Activated CD8-positive, alpha-beta memory T cell treated with anti-CD3 and anti-CD28 coated beads for 4 hours (primary cell): ENCODE data around the gene PIANP.
A peak's percentile ranks its signal among the peaks of the same experiment; 100 is the strongest.

Source experiments
- DNase-seq, 2 donors: peaks; one replicate each; pipeline ENCODE4 v3.0.0-alpha.2; 2020; ENCODE audit warnings: low read depth in 2 of 2

Gene PIANP

GRCh38 chr12:6667559-6668210 is 32.9 kb downstream of the PIANP start:
- no peak for DNase-seq

- DNase-seq, result no peak
Observed at GRCh38 chr12:6666211-6666610, 34.4 kb downstream of the PIANP start.

DNA sequence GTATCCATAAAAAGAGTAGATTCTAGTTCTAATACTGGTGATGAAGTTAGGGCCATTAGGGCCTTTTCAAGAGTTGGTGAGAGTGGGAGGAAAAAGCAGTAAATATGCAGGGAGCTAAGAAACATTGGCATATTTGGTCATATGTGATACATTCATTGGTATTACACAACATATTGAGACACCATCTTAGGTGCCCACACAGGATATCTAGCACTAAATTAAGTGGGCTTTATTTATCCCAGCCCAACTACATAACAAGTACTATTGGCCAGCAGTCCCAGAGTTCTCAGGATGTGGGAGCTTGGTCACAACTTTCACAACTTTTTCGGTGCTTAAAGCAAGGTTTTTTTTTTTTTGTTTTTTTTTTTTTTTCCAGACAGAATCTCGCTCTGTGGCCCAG is 35.7 kb downstream of the PIANP start:
- DNase-seq, result no peak

GRCh38 chr12:6662906-6663742 is 37.5 kb downstream of the PIANP start, which contains the start of gene ING4:
ING4 (minus strand) TSS chr12:6663119; CDS start chr12:6663101, 18 bp downstream.
- peak; percentile 92 to 97 for DNase-seq

DNA sequence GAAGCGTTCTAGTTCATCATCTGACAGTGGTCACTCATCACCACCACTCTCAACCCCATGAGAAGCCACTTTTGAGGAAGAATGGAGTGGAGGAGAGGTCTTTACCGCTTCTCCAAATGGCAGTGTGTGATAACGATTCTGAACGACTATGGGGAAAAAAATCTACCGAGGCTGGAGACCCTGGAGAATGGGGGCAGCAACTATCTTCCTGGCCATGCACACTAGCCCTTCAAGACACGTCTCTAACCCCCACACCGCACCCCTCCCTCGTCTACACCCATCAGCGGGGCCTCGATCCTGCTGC is 38.1 kb downstream of the PIANP start:
- no peak for DNase-seq

DNA sequence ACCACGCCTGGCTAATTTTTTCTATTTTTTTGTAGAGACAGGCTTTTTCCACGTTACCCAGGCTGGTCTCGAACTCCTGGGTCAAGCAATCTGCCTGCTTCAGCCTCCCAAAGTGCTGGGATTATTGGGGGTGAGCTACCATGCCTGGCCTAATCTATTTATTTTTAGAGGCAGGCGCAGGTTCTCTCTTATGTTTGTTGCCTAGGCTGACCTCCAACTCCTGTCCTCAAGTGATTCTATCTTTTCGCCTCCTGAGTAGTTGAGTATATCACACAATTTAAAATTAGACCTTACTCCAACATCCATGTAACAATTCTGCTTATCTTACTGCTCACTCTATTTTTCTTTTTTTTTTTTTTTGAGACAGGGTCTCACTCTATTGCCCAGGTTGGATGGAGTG is 46.6 kb downstream of the PIANP start:
- DNase-seq, result no peak

- DNase-seq, result no peak
Observed at GRCh38 chr12:6653342-6653741, 47.3 kb downstream of the PIANP start.

- no peak for DNase-seq
Observed at GRCh38 chr12:6652391-6652790, 48.2 kb downstream of the PIANP start.

GRCh38 chr12:6650832-6651231 is 49.8 kb downstream of the PIANP start:
- DNase-seq, result no peak

DNA sequence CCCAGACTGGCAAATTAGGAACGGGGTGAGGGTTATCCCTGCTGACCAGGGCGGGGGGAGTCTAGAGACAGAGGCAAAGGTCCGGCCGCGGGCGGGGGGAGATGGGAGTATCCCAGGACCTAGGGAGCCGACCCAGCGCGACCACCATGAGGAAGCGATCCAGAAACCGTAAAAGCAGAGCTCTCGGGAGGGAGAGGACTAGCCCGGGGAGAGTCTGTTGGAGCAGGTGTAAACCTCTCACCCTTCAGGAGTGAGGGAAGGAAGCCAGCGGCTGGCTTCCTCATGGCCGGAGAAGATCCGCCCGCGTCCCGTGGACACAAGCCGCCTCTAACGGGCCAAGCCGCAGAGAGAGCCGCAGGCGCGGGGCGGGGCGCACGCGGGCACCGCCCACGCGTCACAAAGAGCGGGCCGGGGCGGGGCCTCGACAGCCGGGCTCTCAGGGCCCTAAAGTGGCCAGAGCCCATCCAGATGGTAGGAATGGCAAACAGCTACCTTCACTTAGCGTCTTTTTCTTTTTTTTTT is 53.5 kb downstream of the PIANP start, which contains the start of gene ACRBP:
TSS of gene ACRBP (minus strand) at position 350 of the 522 bp plus-strand sequence. CDS start at position 284, 66 bp downstream.
- no peak for DNase-seq

GRCh38 chr12:6646276-6647082 is 54.1 kb downstream of the PIANP start:
- no peak for DNase-seq

DNA sequence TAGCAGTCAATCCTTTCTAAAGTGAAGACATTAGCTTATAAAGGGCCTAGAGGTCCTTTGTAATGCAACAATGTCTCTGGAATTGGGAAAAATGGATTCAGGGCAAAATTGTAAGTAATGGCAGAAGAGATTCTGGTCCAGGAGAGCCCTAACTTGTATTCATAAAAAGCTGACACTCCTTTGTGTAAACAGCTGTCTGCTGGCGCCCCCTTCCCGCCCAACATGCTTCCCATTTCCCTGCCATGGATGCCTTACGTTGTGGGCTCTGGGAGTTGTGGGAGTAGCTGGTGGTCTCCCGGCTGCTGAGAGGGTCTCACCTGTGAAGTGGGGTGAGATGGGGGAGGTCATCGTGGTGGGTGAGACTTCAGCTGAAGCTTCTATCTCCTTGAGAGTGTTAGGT is 55.7 kb downstream of the PIANP start:
- no peak for DNase-seq

DNA sequence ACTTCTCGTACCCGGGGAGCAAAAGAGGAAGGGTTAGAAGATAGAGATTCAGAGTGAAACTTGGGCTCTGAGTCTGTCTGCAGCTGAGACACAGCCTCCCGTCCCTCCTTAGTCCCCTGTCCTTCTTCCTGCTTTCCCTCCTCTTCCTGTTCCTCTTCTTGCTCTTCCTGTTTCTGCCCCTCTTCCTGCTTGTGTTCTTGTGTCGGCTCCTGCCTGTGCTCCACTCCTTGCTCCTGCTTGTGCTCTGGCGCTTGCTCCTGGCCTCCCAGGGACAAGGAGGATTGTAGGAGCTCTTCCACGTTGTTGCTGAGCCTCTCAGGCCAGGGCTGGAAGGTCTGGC is 56.4 kb downstream of the PIANP start:
- no peak for DNase-seq
